Adrenal gland (tissue), 5 donors: ENCODE data around the gene SPAG4.

Experiments used
- POLR2A ChIP-seq, 2 donors: fragments of 450-650 bp; IDR thresholded peaks; one replicate each; pipeline ENCODE4 v1.6.1; 2017; ENCODE audit warnings: antibody characterized with exemption in 2 of 2, mild to moderate bottlenecking in 2 of 2, moderate library complexity in 1 of 2
- TF ChIP-seq, protein P1 (sequence below), 6 experiments: fragments of 450-650 bp in 4 of 6; fragments of 200-600 bp in 2 of 6; sonication (generic) in 1 of 6; IDR thresholded peaks; 1 replicate in 5 of 6; 2 replicates in 1 of 6; pipeline versions ENCODE4 v1.5.1 to v1.8.0; 2016 to 2021; ENCODE audit warnings: antibody characterized with exemption in 6 of 6, mild to moderate bottlenecking in 2 of 6, moderate library complexity in 1 of 6
- donor health status: DM: no; HTN: no; CAD: no.

DNA sequence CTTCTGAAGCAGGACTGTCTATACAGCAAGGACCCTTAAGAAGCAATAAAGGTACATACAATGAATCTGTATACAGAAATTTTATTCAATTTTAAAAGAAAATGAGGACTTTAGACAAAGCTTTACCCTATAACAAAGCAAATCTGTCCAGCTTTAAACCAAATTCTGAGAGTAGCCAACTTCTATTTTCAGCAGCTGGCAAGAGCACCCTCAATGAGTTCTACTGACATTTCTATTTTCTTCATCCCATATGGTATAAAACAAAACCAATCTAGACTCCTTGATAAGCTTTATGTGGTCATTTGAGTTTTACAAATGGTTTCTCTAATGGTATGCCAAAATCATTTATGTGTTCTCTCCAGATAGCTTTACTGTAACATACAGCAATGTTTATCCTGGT, 36.3 kb downstream of the SPAG4 start:
- TF ChIP-seq POLR2A (IDR thresholded peaks at IDR 0.05) = no peak
- TF ChIP-seq, protein P1, sequence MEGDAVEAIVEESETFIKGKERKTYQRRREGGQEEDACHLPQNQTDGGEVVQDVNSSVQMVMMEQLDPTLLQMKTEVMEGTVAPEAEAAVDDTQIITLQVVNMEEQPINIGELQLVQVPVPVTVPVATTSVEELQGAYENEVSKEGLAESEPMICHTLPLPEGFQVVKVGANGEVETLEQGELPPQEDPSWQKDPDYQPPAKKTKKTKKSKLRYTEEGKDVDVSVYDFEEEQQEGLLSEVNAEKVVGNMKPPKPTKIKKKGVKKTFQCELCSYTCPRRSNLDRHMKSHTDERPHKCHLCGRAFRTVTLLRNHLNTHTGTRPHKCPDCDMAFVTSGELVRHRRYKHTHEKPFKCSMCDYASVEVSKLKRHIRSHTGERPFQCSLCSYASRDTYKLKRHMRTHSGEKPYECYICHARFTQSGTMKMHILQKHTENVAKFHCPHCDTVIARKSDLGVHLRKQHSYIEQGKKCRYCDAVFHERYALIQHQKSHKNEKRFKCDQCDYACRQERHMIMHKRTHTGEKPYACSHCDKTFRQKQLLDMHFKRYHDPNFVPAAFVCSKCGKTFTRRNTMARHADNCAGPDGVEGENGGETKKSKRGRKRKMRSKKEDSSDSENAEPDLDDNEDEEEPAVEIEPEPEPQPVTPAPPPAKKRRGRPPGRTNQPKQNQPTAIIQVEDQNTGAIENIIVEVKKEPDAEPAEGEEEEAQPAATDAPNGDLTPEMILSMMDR (IDR thresholded peaks at IDR 0.05) = no peak
